CD14-positive monocyte (primary cell): ENCODE measurements around the gene AP2B1. TPM values are rescaled to one million over a fixed set of nuclear protein-coding genes. Genes with fewer than 3 reads are reported as not detected.

ENCODE experiments used
- DNase-seq, 3 donors: peaks; one replicate each; pipeline ENCODE4 v3.0.0-alpha.2; 2011 to 2022
- H2AFZ ChIP-seq: 2 replicates; pipeline ENCODE4 v1.6.0; 2012; ENCODE audit warnings: mild to moderate bottlenecking, low read depth, low read length, inconsistent platforms; ENCODE audit not compliant: insufficient read depth, poor library complexity, severe bottlenecking
- H3K27ac ChIP-seq, 2 donors: 1 replicate in 1 of 2; 2 replicates in 1 of 2; pipeline ENCODE4 v1.5.1; 2012 to 2013; ENCODE audit warnings: low read length in 2 of 2, control low read depth in 1 of 2, inconsistent platforms in 1 of 2, low read depth in 1 of 2, mild to moderate bottlenecking in 1 of 2
- H3K27me3 ChIP-seq, 2 donors: one replicate each; pipeline versions ENCODE4 v1.6.0 to v1.6.1; 2011 to 2013; ENCODE audit warnings: low read length in 2 of 2; ENCODE audit not compliant: control insufficient read depth in 2 of 2, insufficient read depth in 2 of 2
- H3K36me3 ChIP-seq, 2 donors: replicated peaks in 1 of 2; 1 replicate in 1 of 2; 2 replicates in 1 of 2; pipeline versions ENCODE4 v1.5.1 to v1.6.1; 2012 to 2013; ENCODE audit warnings: low read length in 2 of 2, control low read depth in 1 of 2, inconsistent platforms in 1 of 2, mild to moderate bottlenecking in 1 of 2; ENCODE audit not compliant: insufficient read depth in 2 of 2, control insufficient read depth in 1 of 2
- H3K4me1 ChIP-seq, 2 donors: 1 replicate in 1 of 2; 2 replicates in 1 of 2; pipeline versions ENCODE4 v1.5.1 to v1.6.1; 2012 to 2013; ENCODE audit warnings: low read length in 2 of 2, control low read depth in 1 of 2, inconsistent platforms in 1 of 2, mild to moderate bottlenecking in 1 of 2, moderate library complexity in 1 of 2; ENCODE audit not compliant: insufficient read depth in 2 of 2, control insufficient read depth in 1 of 2
- H3K4me2 ChIP-seq: replicated peaks from 2 replicates; pipeline ENCODE3; 2012; ENCODE audit warnings: low read length, moderate library complexity, mild to moderate bottlenecking; ENCODE audit not compliant: poor library complexity, severe bottlenecking; ENCODE audit errors: extremely low read depth
- H3K4me3 ChIP-seq, 3 experiments: fragments of 200-600 bp in 1 of 3; sonication (generic) in 1 of 3; replicated peaks in 1 of 3; 1 replicate in 2 of 3; 2 replicates in 1 of 3; pipeline ENCODE4 v1.5.1; 2011 to 2013; ENCODE audit warnings: low read length in 3 of 3, mild to moderate bottlenecking in 3 of 3, control low read depth in 2 of 3, low read depth in 2 of 3, inconsistent platforms in 1 of 3, moderate library complexity in 1 of 3
- H3K79me2 ChIP-seq: 2 replicates; pipeline ENCODE4 v1.6.0; 2012; ENCODE audit warnings: mild to moderate bottlenecking, control low read depth, inconsistent platforms, low read length, moderate library complexity; ENCODE audit not compliant: insufficient read depth
- H3K9ac ChIP-seq: 2 replicates; pipeline ENCODE4 v1.6.0; 2017; ENCODE audit warnings: low read length, mild to moderate bottlenecking; ENCODE audit not compliant: insufficient read depth, poor library complexity, severe bottlenecking
- H3K9me3 ChIP-seq, 2 donors: replicated peaks in 1 of 2; 1 replicate in 1 of 2; 2 replicates in 1 of 2; pipeline versions ENCODE4 v1.5.1 to v1.6.1; 2012 to 2013; ENCODE audit warnings: low read length in 2 of 2, control low read depth in 1 of 2; ENCODE audit not compliant: control insufficient read depth in 1 of 2, insufficient read depth in 1 of 2
- H4K20me1 ChIP-seq: 2 replicates; pipeline ENCODE4 v1.6.0; 2012; ENCODE audit warnings: mild to moderate bottlenecking, low read length, control low read depth, moderate library complexity; ENCODE audit not compliant: insufficient read depth
- H3K27ac Mint-ChIP-seq, 7 donors: one replicate each; pipeline ENCODE4 v1.8.0; 2020; ENCODE audit warnings: mild to moderate bottlenecking in 7 of 7, mixed read lengths in 7 of 7, moderate library complexity in 6 of 7, inconsistent platforms in 2 of 7
- H3K27me3 Mint-ChIP-seq, 3 donors: one replicate each; pipeline ENCODE4 v1.8.0; 2021 to 2022; ENCODE audit warnings: low read depth in 3 of 3, mild to moderate bottlenecking in 3 of 3, mixed read lengths in 3 of 3, moderate library complexity in 3 of 3, inconsistent platforms in 1 of 3
- H3K36me3 Mint-ChIP-seq, 2 donors: one replicate each; pipeline ENCODE4 v1.8.0; 2020; ENCODE audit warnings: mixed read lengths in 2 of 2, inconsistent platforms in 1 of 2, mild to moderate bottlenecking in 1 of 2
- H3K4me1 Mint-ChIP-seq: one replicate; pipeline ENCODE4 v1.8.0; 2020; ENCODE audit warnings: mild to moderate bottlenecking, mixed read lengths
- H3K4me3 Mint-ChIP-seq, 2 donors: one replicate each; pipeline ENCODE4 v1.8.0; 2020; ENCODE audit warnings: mild to moderate bottlenecking in 2 of 2, mixed read lengths in 2 of 2, moderate library complexity in 1 of 2
- H3K9me3 Mint-ChIP-seq, 7 donors: one replicate each; pipeline ENCODE4 v1.8.0; 2020 to 2022; ENCODE audit warnings: mixed read lengths in 7 of 7, mild to moderate bottlenecking in 6 of 7, moderate library complexity in 6 of 7, inconsistent platforms in 2 of 7
- CTCF ChIP-seq: fragments of 200-600 bp; IDR thresholded peaks from one replicate; pipeline ENCODE4 v1.8.0; 2022; ENCODE audit warnings: antibody characterized with exemption, mild to moderate bottlenecking
- WGBS: methylation state at CpG from one replicate; pipeline ENCODE4 v1.1.5; 2013; ENCODE audit warnings: missing lambda C conversion rate; ENCODE audit not compliant: insufficient coverage; 5-methylcytosine and 5-hydroxymethylcytosine counted together
- intact Hi-C, 2 donors: fragments of 100-400 bp; cut with micrococcal nuclease; formaldehyde crosslinking; loops; one replicate each; pipeline versions ENCODE4 v1.15.0 to v1.15.1; 2023
- polyA plus RNA-seq, 3 donors: library from polyadenylated mRNA; depleted of rRNA in 1 of 3; unstranded in 2 of 3; stranded (reverse) in 1 of 3; fragments of 300-500 nt in 2 of 3; fragments of >200 nt in 1 of 3; fragmentation: Illumina TruSeq in 2 of 3; gene quantifications; 1 replicate in 2 of 3; 2 replicates in 1 of 3; pipeline ENCODE4 v1.2.3, GENCODE V29; 2012 to 2021

Gene AP2B1
- polyA plus RNA-seq, 3 donors = 28.7 to 44.2 (median 29.4) TPM

DNA sequence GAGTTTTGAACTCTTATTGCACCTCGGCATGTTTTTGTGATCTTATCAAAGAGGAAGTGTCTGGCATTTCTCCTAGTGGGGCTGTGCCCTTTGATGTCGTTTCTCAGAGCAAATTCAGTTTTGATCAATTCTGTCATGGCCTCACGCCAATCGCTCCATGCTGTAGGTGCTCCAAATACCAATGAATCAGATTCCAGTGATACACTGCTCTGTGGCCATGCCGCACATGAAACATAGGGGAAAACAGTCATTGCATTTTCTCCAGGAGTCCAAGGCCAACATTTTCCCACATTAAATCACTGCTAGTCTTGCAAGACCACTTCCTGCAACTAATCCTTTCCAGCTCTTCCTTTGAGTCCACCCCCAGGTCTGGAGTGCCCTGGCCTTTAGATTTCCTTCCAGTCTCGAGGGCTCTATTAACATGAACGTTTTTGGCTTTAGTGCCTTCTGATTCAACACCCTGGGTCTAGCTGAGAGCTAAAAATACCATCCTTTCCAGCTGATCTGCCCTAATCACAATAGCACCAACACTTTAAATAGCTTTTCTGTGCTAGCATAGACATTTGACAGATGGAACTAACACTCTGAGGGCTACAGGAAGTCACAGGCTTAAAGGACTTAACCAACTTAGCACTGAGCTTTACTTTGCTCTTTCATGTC lies 126.1 kb downstream of the AP2B1 start:
- no peak overlapping the region for H2AFZ ChIP-seq
- Mint-ChIP-seq H3K27me3 (no peaks in the 10 kb centered on the region), H3K27ac (no peak overlapping the region), H3K9me3 (no peaks in the 10 kb centered on the region), H3K4me1 (no peaks in the 10 kb centered on the region), H3K36me3 (peaks cover 43 to 48% of the 10 kb centered on the region in 2 donors), H3K4me3 (no peak overlapping the region)
- no peaks in the 10 kb centered on the region for H3K27me3 ChIP-seq
- H3K9me3 ChIP-seq = no peaks in the 10 kb centered on the region
- no peak for DNase-seq
- intact Hi-C loops = no loop called here
- H3K79me2 ChIP-seq = no peaks in the 10 kb centered on the region
- H3K27ac ChIP-seq = no peak overlapping the region
- H3K4me3 ChIP-seq = no peak overlapping the region
- no peaks in the 10 kb centered on the region for H3K4me1 ChIP-seq
- WGBS = 51% methylated on average over 7 of the region's 7 CpGs
- peaks cover 75 to 96% of the 10 kb centered on the region in 2 donors for H3K36me3 ChIP-seq
- H3K4me2 ChIP-seq = no peak overlapping the region
- no peak for TF ChIP-seq CTCF
- no peaks in the 10 kb centered on the region for H4K20me1 ChIP-seq
- H3K9ac ChIP-seq = no peak overlapping the region

DNA sequence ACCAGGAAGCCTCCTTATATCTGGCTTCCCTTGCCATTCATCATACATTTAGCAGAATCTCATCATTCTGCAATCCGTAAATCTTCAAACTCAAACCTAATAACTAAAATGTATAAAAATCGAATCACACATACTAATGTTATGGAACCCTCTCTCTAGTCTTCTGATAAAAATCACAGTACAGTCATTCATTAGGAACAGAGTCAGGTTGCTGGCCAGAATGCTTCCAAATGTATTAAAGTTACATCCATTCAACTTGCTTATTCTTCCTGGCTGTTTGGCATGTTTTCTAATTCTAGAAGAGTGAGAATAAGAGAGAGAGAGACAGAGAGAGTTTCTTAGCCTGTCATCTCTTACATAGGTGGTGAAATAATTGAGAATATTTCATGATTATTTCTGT lies 127.9 kb downstream of the AP2B1 start:
- no peaks in the 10 kb centered on the region for H3K9me3 ChIP-seq
- Mint-ChIP-seq H3K27me3 (no peaks in the 10 kb centered on the region), H3K4me3 (no peak overlapping the region), H3K27ac (no peak overlapping the region), H3K9me3 (no peaks in the 10 kb centered on the region), H3K4me1 (no peaks in the 10 kb centered on the region), H3K36me3 (peaks cover 48 to 54% of the 10 kb centered on the region in 2 donors)
- H3K9ac ChIP-seq = no peak overlapping the region
- H3K27ac ChIP-seq = no peak overlapping the region
- no peaks in the 10 kb centered on the region for H3K79me2 ChIP-seq
- H3K27me3 ChIP-seq = no peaks in the 10 kb centered on the region
- WGBS = 100% methylated on average over 2 of the region's 2 CpGs
- H2AFZ ChIP-seq = no peak overlapping the region
- H3K4me2 ChIP-seq = no peak overlapping the region
- H3K4me3 ChIP-seq = no peak overlapping the region
- no peaks in the 10 kb centered on the region for H3K4me1 ChIP-seq
- no peaks in the 10 kb centered on the region for H4K20me1 ChIP-seq
- no peak for TF ChIP-seq CTCF
- no peak for DNase-seq
- peaks cover 79 to 98% of the 10 kb centered on the region in 2 donors for H3K36me3 ChIP-seq
- intact Hi-C loops = no loop called here
